HepG2 (cell line): ENCODE results near the gene SMOC1. TPM values are rescaled to one million over a fixed set of nuclear protein-coding genes. Genes with fewer than 3 reads are reported as not detected.

ENCODE experiments used
- ATRX ChIP-seq: sonication (generic); formaldehyde crosslinking; IDR thresholded peaks from 2 replicates; pipeline ENCODE4 v1.4.0; 2020; ENCODE audit warnings: missing genetic modification reagents, borderline replicate concordance
- CBX1 ChIP-seq: IDR thresholded peaks from one replicate; pipeline ENCODE4 v1.6.1; 2016; ENCODE audit warnings: antibody characterized with exemption, low read depth
- CENPT ChIP-seq: sonication (generic); formaldehyde crosslinking; IDR thresholded peaks from 2 replicates; pipeline ENCODE4 v1.8.0; 2022; ENCODE audit warnings: low read depth, mild to moderate bottlenecking, moderate library complexity, missing genetic modification reagents
- ELF3 ChIP-seq: IDR thresholded peaks from 2 replicates; pipeline ENCODE4 v1.6.1; 2016; ENCODE audit warnings: missing genetic modification reagents, missing compliant biosample characterization
- GATAD2A ChIP-seq: IDR thresholded peaks from 2 replicates; pipeline ENCODE4 v1.6.1; 2016
- GLMP ChIP-seq: sonication (generic); formaldehyde crosslinking; IDR thresholded peaks from 2 replicates; pipeline ENCODE4 v1.9.0; 2021; ENCODE audit warnings: missing genetic modification reagents, mild to moderate bottlenecking, borderline replicate concordance
- KDM2A ChIP-seq: sonication (generic); formaldehyde crosslinking; IDR thresholded peaks from 2 replicates; pipeline ENCODE4 v1.4.0; 2020; ENCODE audit warnings: low read depth, missing genetic modification reagents, borderline replicate concordance
- MAFF ChIP-seq: IDR thresholded peaks from 2 replicates; pipeline ENCODE4 v1.6.1; 2011; ENCODE audit warnings: low read depth, low read length, improper control_type of control experiment
- MBNL3 ChIP-seq: fragments of 250-450 bp; sonication (Bioruptor Pico); conservative IDR thresholded peaks from 2 replicates; pipeline ENCODE4 v1.8.0; 2022; ENCODE audit warnings: mild to moderate bottlenecking, inconsistent platforms
- MEIS1 ChIP-seq: sonication (generic); formaldehyde crosslinking; IDR thresholded peaks from 2 replicates; pipeline ENCODE4 v1.9.0; 2021; ENCODE audit warnings: mild to moderate bottlenecking, missing genetic modification reagents, moderate library complexity, borderline replicate concordance
- MIXL1 ChIP-seq: IDR thresholded peaks from 2 replicates; pipeline ENCODE4 v1.6.1; 2016
- NR2F6 ChIP-seq, 2 experiments: IDR thresholded peaks; 2 replicates each; pipeline ENCODE4 v1.6.1; 2016; ENCODE audit warnings: antibody characterized with exemption in 1 of 2, mild to moderate bottlenecking in 1 of 2
- PBX3 ChIP-seq: sonication (generic); formaldehyde crosslinking; IDR thresholded peaks from 2 replicates; pipeline ENCODE4 v1.8.1; 2023; ENCODE audit warnings: missing genetic modification reagents, inconsistent platforms, borderline replicate concordance
- POLR2A ChIP-seq, 2 experiments: IDR thresholded peaks; 2 replicates each; pipeline ENCODE4 v1.6.1; 2011; ENCODE audit warnings: low read depth in 2 of 2, low read length in 2 of 2, mild to moderate bottlenecking in 1 of 2, moderate library complexity in 1 of 2; ENCODE audit not compliant: insufficient read depth in 1 of 2
- SETDB1 ChIP-seq: sonication (generic); formaldehyde crosslinking; IDR thresholded peaks from 2 replicates; pipeline ENCODE4 v1.5.1; 2020; ENCODE audit warnings: missing genetic modification reagents, mild to moderate bottlenecking, borderline replicate concordance
- SOX6 ChIP-seq, 2 experiments: fragments of 450-650 bp in 1 of 2; sonication (generic) in 1 of 2; formaldehyde crosslinking in 1 of 2; IDR thresholded peaks; 2 replicates each; pipeline versions ENCODE4 v1.4.0 to v1.6.1; 2017 to 2020; ENCODE audit warnings: antibody characterized with exemption in 1 of 2, mild to moderate bottlenecking in 1 of 2, missing genetic modification reagents in 1 of 2
- STAG1 ChIP-seq: sonication (generic); formaldehyde crosslinking; IDR thresholded peaks from 2 replicates; pipeline ENCODE4 v1.4.0; 2020; ENCODE audit warnings: missing genetic modification reagents
- TFDP1 ChIP-seq: IDR thresholded peaks from 2 replicates; pipeline ENCODE4 v1.6.1; 2016; ENCODE audit warnings: missing compliant biosample characterization, missing genetic modification reagents, borderline replicate concordance
- THRA ChIP-seq: sonication (generic); formaldehyde crosslinking; IDR thresholded peaks from 2 replicates; pipeline ENCODE4 v1.4.0; 2020; ENCODE audit warnings: missing genetic modification reagents, borderline replicate concordance
- ZNF205 ChIP-seq: IDR thresholded peaks from 2 replicates; pipeline ENCODE4 v1.6.1; 2018; ENCODE audit warnings: missing biosample characterization, missing genetic modification reagents
- ZNF207 ChIP-seq: fragments of 450-650 bp; IDR thresholded peaks from 2 replicates; pipeline ENCODE4 v1.6.1; 2016; ENCODE audit warnings: antibody characterized with exemption, borderline replicate concordance
- ZNF263 ChIP-seq: sonication (generic); formaldehyde crosslinking; IDR thresholded peaks from 2 replicates; pipeline ENCODE4 v1.4.0; 2020; ENCODE audit warnings: missing genetic modification reagents
- ZNF839 ChIP-seq: sonication (generic); formaldehyde crosslinking; IDR thresholded peaks from 2 replicates; pipeline ENCODE4 v1.4.0; 2020; ENCODE audit warnings: missing genetic modification reagents, mild to moderate bottlenecking, borderline replicate concordance
- polyA plus RNA-seq, 8 experiments: library from polyadenylated mRNA; depleted of rRNA in 3 of 8; stranded (reverse) in 7 of 8; unstranded in 1 of 8; fragments of >200 nt; fragmentation: Illumina TruSeq in 4 of 8; extraction: Trizol in 4 of 8; gene quantifications; 2 replicates each; pipeline versions ENCODE4 v1.2.1 to v1.2.3, GENCODE V29; 2011 to 2016; ENCODE audit warnings: low read depth in 4 of 8, missing spikeins in 1 of 8, mixed read lengths in 1 of 8; ENCODE audit not compliant: insufficient read depth in 1 of 8
- total RNA-seq, 5 experiments: library from RNA; depleted of rRNA; stranded (reverse); fragments of >200 nt; fragmentation: Illumina TruSeq; extraction: Trizol; gene quantifications; 2 replicates each; pipeline ENCODE4 v1.2.3, GENCODE V29; 2016; ENCODE audit warnings: low read depth in 1 of 5

SMOC1 gene
- total and polyA plus RNA-seq, 2 of the 13 experiments (the other 11 are each of a cell fraction or from before 2014, with no cell fraction given), result 17.8 to 35.6 TPM

- TF ChIP-seq CENPT (no peak), KDM2A (CRISPR knock-in tag) (no peak), SOX6 (IDR thresholded peaks at IDR 0.05) (no peak), SOX6 (CRISPR knock-in tag; IDR thresholded peaks at IDR 0.05) (peak; percentile 55; the same call in 1 of the 2 replicates), POLR2A (IDR thresholded peaks at IDR 0.05; ENCODE audit: insufficient read depth in 1 of 2, low read depth in 2 of 2, low read length in 2 of 2) (no peak), ELF3 (CRISPR knock-in tag) (no peak), GATAD2A (CRISPR knock-in tag) (peak; percentile 68), PBX3 (no peak), ZNF263 (CRISPR knock-in tag) (no peak), MEIS1 (CRISPR knock-in tag) (no peak), STAG1 (no peak), ATRX (CRISPR knock-in tag) (no peak), ZNF205 (no peak), THRA (CRISPR knock-in tag) (peak; percentile 85; the same call in 1 of the 2 replicates), GLMP (CRISPR knock-in tag) (no peak), SETDB1 (CRISPR knock-in tag) (no peak), TFDP1 (CRISPR knock-in tag) (peak; percentile 61; the same call in 1 of the 2 replicates), MAFF (no peak), ZNF207 (no peak), MIXL1 (CRISPR knock-in tag) (peak; percentile 23; the same call in 1 of the 2 replicates), CBX1 (no peak), NR2F6 (IDR thresholded peaks at IDR 0.05) (peak; percentile 55; the same call in 1 of the 2 replicates), NR2F6 (CRISPR knock-in tag; IDR thresholded peaks at IDR 0.05) (no peak), ZNF839 (CRISPR knock-in tag) (no peak), MBNL3 (CRISPR knock-in tag) (no peak)
Observed at GRCh38 chr14:69848903-69849391, 30.3 kb upstream of the SMOC1 start (continued).
